Lower leg skin (tissue), 4 donors: ENCODE data around the gene PRPF38A. TPM values are rescaled to one million over a fixed set of nuclear protein-coding genes. Genes with fewer than 3 reads are reported as not detected.

ENCODE experiments used
- DNase-seq, 2 donors: peaks; one replicate each; pipeline ENCODE4 v3.0.0-alpha.2; 2019; ENCODE audit warnings: low spot score in 2 of 2
- H3K4me3 ChIP-seq: fragments of 200-600 bp; sonication (generic); 2 replicates; pipeline ENCODE4 v1.5.1; 2017; ENCODE audit warnings: mild to moderate bottlenecking, low read depth; ENCODE audit not compliant: poor library complexity, severe bottlenecking
- CTCF ChIP-seq, 3 donors: fragments of 450-650 bp; IDR thresholded peaks; one replicate each; pipeline ENCODE4 v1.5.1; 2016; ENCODE audit warnings: antibody characterized with exemption in 3 of 3, mild to moderate bottlenecking in 3 of 3, moderate library complexity in 2 of 3
- POLR2A ChIP-seq, 2 donors: fragments of 450-650 bp; IDR thresholded peaks; one replicate each; pipeline ENCODE4 v1.6.1; 2016 to 2017; ENCODE audit warnings: antibody characterized with exemption in 2 of 2, mild to moderate bottlenecking in 1 of 2, moderate library complexity in 1 of 2
- WGBS, 2 donors: methylation state at CpG; one replicate each; pipeline ENCODE4 v1.1.5; 2018; 5-methylcytosine and 5-hydroxymethylcytosine counted together
- intact Hi-C: fragments of 100-400 bp; cut with DNase I; formaldehyde crosslinking; loops from one replicate; pipeline ENCODE4 v1.15.0; 2023; ENCODE audit warnings: low total_unique reads
- total RNA-seq, 4 donors: library from RNA; depleted of rRNA; stranded (reverse); fragments of >200 nt; gene quantifications; one replicate each; pipeline ENCODE4 v1.1.0, GENCODE V29; 2016

The PRPF38A gene
- total RNA-seq, 4 donors from 2014 or later: 9.1 to 12.5 (median 10.2) TPM

GRCh38 chr1:52386458-52386857, 17.9 kb upstream of the PRPF38A start:
- WGBS, 2 donors: 71 to 82% methylated on average over 5 of the region's 5 CpGs
- TF ChIP-seq CTCF (IDR thresholded peaks at IDR 0.05) (no peak), POLR2A (IDR thresholded peaks at IDR 0.05) (no peak)

GRCh38 chr1:52393174-52393573, 11.2 kb upstream of the PRPF38A start:
- no peak for DNase-seq
- WGBS, 2 donors: 98% methylated on average over 5 of the region's 5 CpGs
- TF ChIP-seq POLR2A (IDR thresholded peaks at IDR 0.05) (no peak), CTCF (IDR thresholded peaks at IDR 0.05) (no peak)
- intact Hi-C loops: no loop called here
- no peak overlapping the region for H3K4me3 ChIP-seq

More at GRCh38 chr1:52386458-52386857, 17.9 kb upstream of the PRPF38A start:
- intact Hi-C loops: no loop called here
- DNase-seq: no peak
- no peak overlapping the region for H3K4me3 ChIP-seq

- intact Hi-C loops: no loop called here
- no peak overlapping the region for H3K4me3 ChIP-seq
- no peak for DNase-seq
- TF ChIP-seq CTCF (IDR thresholded peaks at IDR 0.05) (no peak), POLR2A (IDR thresholded peaks at IDR 0.05) (no peak)
- 96 to 99% methylated on average over 3 of the region's 3 CpGs for WGBS, 2 donors
Observed at GRCh38 chr1:52399629-52400028, 4.8 kb upstream of the PRPF38A start.

GRCh38 chr1:52400131-52400530, 4.3 kb upstream of the PRPF38A start:
- TF ChIP-seq CTCF (IDR thresholded peaks at IDR 0.05): no peak
- no peak for TF ChIP-seq POLR2A (IDR thresholded peaks at IDR 0.05)
- DNase-seq: no peak
- WGBS, 2 donors: 96 to 97% methylated on average over 6 of the region's 6 CpGs
- H3K4me3 ChIP-seq: no peak overlapping the region
- intact Hi-C loops: no loop called here

- intact Hi-C loops: no loop called here
- WGBS, 2 donors: 64 to 74% methylated on average over 3 of the region's 3 CpGs
- TF ChIP-seq POLR2A (IDR thresholded peaks at IDR 0.05) (no peak), CTCF (IDR thresholded peaks at IDR 0.05) (no peak)
- no peak overlapping the region for H3K4me3 ChIP-seq
- no peak for DNase-seq
Observed at GRCh38 chr1:52402860-52403240, 1.6 kb upstream of the PRPF38A start.

- TF ChIP-seq CTCF (IDR thresholded peaks at IDR 0.05) (no peak), POLR2A (IDR thresholded peaks at IDR 0.05) (no peak)
- DNase-seq: no peak
- WGBS, 2 donors: 0% methylated on average over 16 of the region's 16 CpGs
- H3K4me3 ChIP-seq: peak overlapping the region; percentile 72
- intact Hi-C loops: no loop called here
Observed at GRCh38 chr1:52403566-52404115, 761 bp upstream of the PRPF38A start.
